ENCODE data around the gene BTNL2. TPM values are rescaled to one million over a fixed set of nuclear protein-coding genes. Genes with fewer than 3 reads are reported as not detected.

Gene BTNL2
- polyA plus RNA-seq, 1 donor (not counting 4 experiments of a cell fraction or from before 2014, with no cell fraction given), result not detected

DNA sequence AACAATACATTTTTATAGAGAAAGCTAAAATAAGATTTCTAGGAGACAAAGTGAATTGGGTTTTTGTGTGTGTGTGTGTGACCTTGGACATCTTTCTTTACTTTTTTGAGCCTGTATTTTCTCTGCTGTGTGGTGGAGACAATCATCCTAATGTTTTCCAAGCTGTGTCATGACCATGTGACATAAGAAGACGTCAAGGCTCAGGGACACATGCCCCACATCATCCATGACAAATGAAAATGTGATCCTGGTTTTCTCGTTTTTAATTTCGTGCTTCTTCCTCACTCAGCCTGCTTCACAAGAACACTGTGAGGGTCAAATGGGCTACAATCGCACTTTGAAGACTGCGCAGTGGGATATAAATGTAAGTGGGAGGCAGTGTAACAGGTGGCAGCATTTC is 3.9 kb upstream of the BTNL2 start:
- DNase-seq (ENCODE audit: low read depth, low spot score) (no peak), FAIRE-seq (no peak)
- Histone ChIP-seq H3K36me3 (ENCODE audit: control insufficient read depth in 2 of 2, extremely low read depth in 1 of 2, insufficient read depth in 2 of 2, low read length in 2 of 2) (no peaks in the 10 kb centered on the region), H3K4me3 (ENCODE audit: control insufficient read depth in 2 of 3, extremely low read depth in 1 of 3, insufficient read depth in 2 of 3, low read depth in 1 of 3, low read length in 3 of 3) (no peak overlapping the region), H3K4me1 (ENCODE audit: control insufficient read depth, extremely low read depth, insufficient read depth, low read length) (peaks cover 3% of the 10 kb centered on the region), H3K9me3 (ENCODE audit: control insufficient read depth, low read depth, low read length) (no peaks in the 10 kb centered on the region), H2AFZ (ENCODE audit: control insufficient read depth, low read length) (no peak overlapping the region), H3K4me2 (ENCODE audit: control insufficient read depth, extremely low read depth, insufficient read depth, low read depth, low read length) (no peak overlapping the region), H3K27ac (ENCODE audit: control insufficient read depth, insufficient read depth, low read length) (no peak overlapping the region), H4K20me1 (ENCODE audit: control insufficient read depth, extremely low read depth, insufficient read depth, low read length) (no peaks in the 10 kb centered on the region), H3K9ac (ENCODE audit: control insufficient read depth, extremely low read depth, insufficient read depth, low read length) (no peak overlapping the region), H3K9me1 (ENCODE audit: control insufficient read depth, extremely low read depth, insufficient read depth, low read length) (no peaks in the 10 kb centered on the region), H3K27me3 (ENCODE audit: control insufficient read depth, extremely low read depth, insufficient read depth, low read length) (peaks cover 7% of the 10 kb centered on the region), H3K79me2 (ENCODE audit: control insufficient read depth, insufficient read depth, low read length) (no peaks in the 10 kb centered on the region)
- dilution Hi-C loops (cut with MboI; ENCODE audit: extremely low pct_ligation_motif_present, low sequenced_read_pairs), result no loop called here
- TF ChIP-seq CTCF (optimal IDR thresholded peaks at IDR 0.05 in 1 of 3, IDR thresholded peaks at IDR 0.05 in 1 of 3, conservative IDR thresholded peaks at IDR 0.05 in 1 of 3; ENCODE audit: extremely low read depth in 1 of 3, insufficient read depth in 2 of 3, low read length in 3 of 3) (no peak), EZH2 (IDR thresholded peaks at IDR 0.05; ENCODE audit: low read length) (no peak)

- Histone ChIP-seq H3K79me2 (ENCODE audit: control insufficient read depth, insufficient read depth, low read length) (no peaks in the 10 kb centered on the region), H3K4me1 (ENCODE audit: control insufficient read depth, extremely low read depth, insufficient read depth, low read length) (no peaks in the 10 kb centered on the region), H3K36me3 (ENCODE audit: control insufficient read depth in 2 of 2, extremely low read depth in 1 of 2, insufficient read depth in 2 of 2, low read length in 2 of 2) (no peaks in the 10 kb centered on the region), H3K27me3 (ENCODE audit: control insufficient read depth, extremely low read depth, insufficient read depth, low read length) (peaks cover 17% of the 10 kb centered on the region), H3K27ac (ENCODE audit: control insufficient read depth, insufficient read depth, low read length) (no peak overlapping the region), H2AFZ (ENCODE audit: control insufficient read depth, low read length) (no peak overlapping the region), H3K9me3 (ENCODE audit: control insufficient read depth, low read depth, low read length) (no peaks in the 10 kb centered on the region), H3K4me3 (ENCODE audit: control insufficient read depth in 2 of 3, extremely low read depth in 1 of 3, insufficient read depth in 2 of 3, low read depth in 1 of 3, low read length in 3 of 3) (no peak overlapping the region), H4K20me1 (ENCODE audit: control insufficient read depth, extremely low read depth, insufficient read depth, low read length) (no peaks in the 10 kb centered on the region), H3K9me1 (ENCODE audit: control insufficient read depth, extremely low read depth, insufficient read depth, low read length) (no peaks in the 10 kb centered on the region), H3K4me2 (ENCODE audit: control insufficient read depth, extremely low read depth, insufficient read depth, low read depth, low read length) (no peak overlapping the region), H3K9ac (ENCODE audit: control insufficient read depth, extremely low read depth, insufficient read depth, low read length) (no peak overlapping the region)
- no peak for FAIRE-seq
- dilution Hi-C loops (cut with MboI; ENCODE audit: extremely low pct_ligation_motif_present, low sequenced_read_pairs), result no loop called here
- DNase-seq (ENCODE audit: low read depth, low spot score), result no peak
- no peak for TF ChIP-seq CTCF (optimal IDR thresholded peaks at IDR 0.05 in 1 of 3, IDR thresholded peaks at IDR 0.05 in 1 of 3, conservative IDR thresholded peaks at IDR 0.05 in 1 of 3; ENCODE audit: extremely low read depth in 1 of 3, insufficient read depth in 2 of 3, low read length in 3 of 3)
- no peak for TF ChIP-seq EZH2 (IDR thresholded peaks at IDR 0.05; ENCODE audit: low read length)
Observed at GRCh38 chr6:32406197-32406596, 784 bp downstream of the BTNL2 start.

All from keratinocyte (primary cell).